Measurements from ENCODE around the gene FN3KRP. TPM values are rescaled to one million over a fixed set of nuclear protein-coding genes. Genes with fewer than 3 reads are reported as not detected.

Gene FN3KRP
- 44.2 and 49.4 TPM in 2 replicates for total RNA-seq
- 16.2 TPM for total RNA-seq (2013)
- polyA plus RNA-seq = 16.8 and 18.9 TPM in 2 replicates
- 11.4 and 11.7 TPM in 2 replicates for polyA minus RNA-seq

- Histone ChIP-seq H3K4me2 (replicated peaks; ENCODE audit: low read depth, low read length, poor library complexity, severe bottlenecking) (peak within 1 kb of the TSS; percentile 92), H3K9me3 (ENCODE audit: control extremely low read depth in 1 of 3, control insufficient read depth in 2 of 3, insufficient read depth in 1 of 3, low read length in 2 of 3) (no peaks in the 10 kb centered on the region), H3K4me3 (ENCODE audit: control extremely low read depth in 1 of 5, extremely low read depth in 1 of 5, insufficient read depth in 1 of 5, low read depth in 2 of 5, low read length in 4 of 5) (peak within 1 kb of the TSS; percentile 39 to 81 (median 70)), H4K20me1 (ENCODE audit: control insufficient read depth, insufficient read depth, low read length, poor library complexity, severe bottlenecking) (peaks cover 17% of the 10 kb centered on the region), H3K4me1 (ENCODE audit: control insufficient read depth in 2 of 2, insufficient read depth in 2 of 2, low read length in 2 of 2) (peaks cover 16 to 21% of the 10 kb centered on the region in 2 donors), H3K36me3 (replicated peaks in 1 of 2; ENCODE audit: control extremely low read depth in 1 of 2, control insufficient read depth in 1 of 2, extremely low read depth in 1 of 2, insufficient read depth in 2 of 2, low read length in 1 of 2) (peaks cover 0 to 10% of the 10 kb centered on the region in 2 experiments), H2AFZ (ENCODE audit: insufficient read depth, low read depth, low read length, poor library complexity, severe bottlenecking) (peak within 1 kb of the TSS; percentile 93), H3K79me2 (ENCODE audit: control insufficient read depth, insufficient read depth, low read length) (peaks cover 14% of the 10 kb centered on the region), H3K9ac (ENCODE audit: low read length) (peak within 1 kb of the TSS; percentile 80), H3K27me3 (replicated peaks in 1 of 4; ENCODE audit: control extremely low read depth in 1 of 4, control insufficient read depth in 3 of 4, insufficient read depth in 4 of 4, low read length in 3 of 4) (no peaks in the 10 kb centered on the region), H3K27ac (ENCODE audit: low read length in 2 of 2) (peak within 1 kb of the TSS in 1 of 2 donors; percentile 62)
- H3K4me1 Mint-ChIP-seq = peaks cover 22% of the 10 kb centered on the region
- no peaks in the 10 kb centered on the region for H3K27me3 Mint-ChIP-seq
- TF ChIP-seq CTCF (IDR thresholded peaks at IDR 0.05) = no peak
- TF ChIP-seq EZH2 (IDR thresholded peaks at IDR 0.05; ENCODE audit: borderline replicate concordance, insufficient read depth, low read depth, low read length, poor library complexity, severe bottlenecking) = no peak
- DNase-seq (peak; percentile 97), ATAC-seq (ENCODE audit: low read depth) (peak; percentile 96)
- ChIA-PET POLR2A (interaction anchor here (0.6 to 2.0 kb wide), 5 partner anchors 9 to 602 kb away, joined by 3 to 13 read pairs (median 5); partner anchors contain the start of gene RAB40B), CTCF (interaction anchor here (0.6 to 1.8 kb wide), 2 partner anchors 48 to 686 kb away, joined by 3 to 4 read pairs; no protein-coding TSS in a partner anchor)
- H3K27ac Mint-ChIP-seq = peak within 1 kb of the TSS; percentile 90
- intact Hi-C loops (cut with micrococcal nuclease) = loop anchor here (1.0 kb wide), 4 partner anchors 18 to 258 kb away; partner anchors contain the start of genes NARF, RAB40B and WDR45B
- H3K4me3 Mint-ChIP-seq = peak within 1 kb of the TSS; percentile 96
- H3K9me3 Mint-ChIP-seq (ENCODE audit: insufficient read depth) = no peaks in the 10 kb centered on the region
- WGBS (ENCODE audit: insufficient coverage) = under 1% methylated on average over 61 of the region's 75 CpGs
These were observed at the start of gene FN3KRP for GRCh38 chr17:82716203-82717010. TSS of gene FN3KRP (plus strand) at chr17:82716706. CDS start at chr17:82716756, 50 bp downstream.
